Gastrocnemius medialis (tissue), 4 donors: ENCODE data around the gene HMGB3.

Experiments
- POLR2A ChIP-seq, 2 donors: fragments of 450-650 bp; IDR thresholded peaks; one replicate each; pipeline ENCODE4 v1.6.1; 2017; ENCODE audit warnings: antibody characterized with exemption in 2 of 2, mild to moderate bottlenecking in 2 of 2, moderate library complexity in 2 of 2
- TF ChIP-seq, protein P1 (sequence below), 5 experiments: fragments of 450-650 bp in 3 of 5; fragments of 200-600 bp in 2 of 5; sonication (generic) in 2 of 5; IDR thresholded peaks in 4 of 5; conservative IDR thresholded peaks in 1 of 5; 1 replicate in 4 of 5; 2 replicates in 1 of 5; pipeline ENCODE4 v1.5.1; 2016 to 2019; ENCODE audit warnings: antibody characterized with exemption in 5 of 5, mild to moderate bottlenecking in 3 of 5, moderate library complexity in 3 of 5

DNA sequence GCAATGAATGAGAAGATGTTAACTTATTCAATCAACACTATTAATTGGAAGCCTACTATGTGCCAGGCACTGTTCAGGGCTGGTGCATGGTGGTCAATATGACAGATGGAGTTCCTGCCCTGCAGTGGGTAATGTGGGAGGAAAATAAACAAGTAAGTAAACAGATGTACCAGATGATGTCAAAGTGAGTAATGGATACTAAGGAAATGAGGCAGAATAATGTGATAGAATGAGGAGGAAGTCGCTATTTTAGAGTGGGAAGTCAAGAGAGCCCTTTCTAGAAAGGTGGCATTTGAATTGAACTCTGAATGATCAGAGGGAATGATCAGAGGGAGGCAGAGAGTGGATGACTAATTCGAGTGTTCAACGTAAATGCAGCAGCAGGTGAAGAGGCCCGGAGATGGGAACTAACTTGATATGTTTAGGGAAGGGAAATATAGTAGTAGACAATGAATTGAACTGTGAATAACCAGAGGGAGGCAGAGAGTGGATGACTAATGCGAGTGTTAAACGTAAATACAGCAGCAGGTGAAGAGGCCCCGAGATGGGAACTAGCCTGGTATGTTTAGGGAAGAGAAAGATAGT, 48.3 kb downstream of the HMGB3 start:
- TF ChIP-seq, protein P1, sequence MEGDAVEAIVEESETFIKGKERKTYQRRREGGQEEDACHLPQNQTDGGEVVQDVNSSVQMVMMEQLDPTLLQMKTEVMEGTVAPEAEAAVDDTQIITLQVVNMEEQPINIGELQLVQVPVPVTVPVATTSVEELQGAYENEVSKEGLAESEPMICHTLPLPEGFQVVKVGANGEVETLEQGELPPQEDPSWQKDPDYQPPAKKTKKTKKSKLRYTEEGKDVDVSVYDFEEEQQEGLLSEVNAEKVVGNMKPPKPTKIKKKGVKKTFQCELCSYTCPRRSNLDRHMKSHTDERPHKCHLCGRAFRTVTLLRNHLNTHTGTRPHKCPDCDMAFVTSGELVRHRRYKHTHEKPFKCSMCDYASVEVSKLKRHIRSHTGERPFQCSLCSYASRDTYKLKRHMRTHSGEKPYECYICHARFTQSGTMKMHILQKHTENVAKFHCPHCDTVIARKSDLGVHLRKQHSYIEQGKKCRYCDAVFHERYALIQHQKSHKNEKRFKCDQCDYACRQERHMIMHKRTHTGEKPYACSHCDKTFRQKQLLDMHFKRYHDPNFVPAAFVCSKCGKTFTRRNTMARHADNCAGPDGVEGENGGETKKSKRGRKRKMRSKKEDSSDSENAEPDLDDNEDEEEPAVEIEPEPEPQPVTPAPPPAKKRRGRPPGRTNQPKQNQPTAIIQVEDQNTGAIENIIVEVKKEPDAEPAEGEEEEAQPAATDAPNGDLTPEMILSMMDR (IDR thresholded peaks at IDR 0.05 in 4 of 5, conservative IDR thresholded peaks at IDR 0.05 in 1 of 5): no peak
- TF ChIP-seq POLR2A (IDR thresholded peaks at IDR 0.05): no peak
